ENCODE data around the gene LRP1B.

DNA sequence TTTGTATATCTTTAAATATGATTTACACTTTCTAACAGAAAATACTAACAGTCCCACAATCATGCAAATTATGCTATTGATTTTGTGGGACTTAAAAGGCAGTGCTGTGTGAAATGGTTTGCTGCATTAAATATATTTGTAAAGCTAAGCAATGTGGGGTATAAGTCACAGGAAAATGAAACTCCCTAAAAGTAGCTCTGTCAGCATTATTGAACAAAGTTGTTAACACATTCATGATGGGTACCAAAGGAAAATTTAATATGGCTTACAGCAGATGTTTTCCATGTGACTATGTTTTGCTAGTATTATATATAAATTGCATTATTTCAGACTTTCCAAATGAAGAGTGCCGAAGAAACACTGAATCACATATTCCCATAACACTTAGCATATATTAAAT lies 1450.0 kb downstream of the LRP1B start:
- TF ChIP-seq EZH2phosphoT487 (IDR thresholded peaks at IDR 0.05; ENCODE audit: borderline replicate concordance, low read depth) (no peak), POLR2AphosphoS5 (IDR thresholded peaks at IDR 0.05; ENCODE audit: low read depth, low read length) (no peak), RAD21 (IDR thresholded peaks at IDR 0.05; ENCODE audit: low read length) (no peak), YY1 (IDR thresholded peaks at IDR 0.05; ENCODE audit: low read depth) (no peak), SIN3A (IDR thresholded peaks at IDR 0.05; ENCODE audit: borderline replicate concordance, low read depth, low read length) (no peak), RXRA (IDR thresholded peaks at IDR 0.05; ENCODE audit: borderline replicate concordance, low read depth) (no peak), RFX5 (IDR thresholded peaks at IDR 0.05; ENCODE audit: low read length) (no peak), TCF12 (IDR thresholded peaks at IDR 0.05) (no peak), EP300 (IDR thresholded peaks at IDR 0.05; ENCODE audit: borderline replicate concordance in 1 of 2, low read depth in 1 of 2, low read length in 1 of 2) (no peak)
- TF ChIP-seq, protein P1, sequence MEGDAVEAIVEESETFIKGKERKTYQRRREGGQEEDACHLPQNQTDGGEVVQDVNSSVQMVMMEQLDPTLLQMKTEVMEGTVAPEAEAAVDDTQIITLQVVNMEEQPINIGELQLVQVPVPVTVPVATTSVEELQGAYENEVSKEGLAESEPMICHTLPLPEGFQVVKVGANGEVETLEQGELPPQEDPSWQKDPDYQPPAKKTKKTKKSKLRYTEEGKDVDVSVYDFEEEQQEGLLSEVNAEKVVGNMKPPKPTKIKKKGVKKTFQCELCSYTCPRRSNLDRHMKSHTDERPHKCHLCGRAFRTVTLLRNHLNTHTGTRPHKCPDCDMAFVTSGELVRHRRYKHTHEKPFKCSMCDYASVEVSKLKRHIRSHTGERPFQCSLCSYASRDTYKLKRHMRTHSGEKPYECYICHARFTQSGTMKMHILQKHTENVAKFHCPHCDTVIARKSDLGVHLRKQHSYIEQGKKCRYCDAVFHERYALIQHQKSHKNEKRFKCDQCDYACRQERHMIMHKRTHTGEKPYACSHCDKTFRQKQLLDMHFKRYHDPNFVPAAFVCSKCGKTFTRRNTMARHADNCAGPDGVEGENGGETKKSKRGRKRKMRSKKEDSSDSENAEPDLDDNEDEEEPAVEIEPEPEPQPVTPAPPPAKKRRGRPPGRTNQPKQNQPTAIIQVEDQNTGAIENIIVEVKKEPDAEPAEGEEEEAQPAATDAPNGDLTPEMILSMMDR (IDR thresholded peaks at IDR 0.05) = no peak
- TF ChIP-seq, protein P2, sequence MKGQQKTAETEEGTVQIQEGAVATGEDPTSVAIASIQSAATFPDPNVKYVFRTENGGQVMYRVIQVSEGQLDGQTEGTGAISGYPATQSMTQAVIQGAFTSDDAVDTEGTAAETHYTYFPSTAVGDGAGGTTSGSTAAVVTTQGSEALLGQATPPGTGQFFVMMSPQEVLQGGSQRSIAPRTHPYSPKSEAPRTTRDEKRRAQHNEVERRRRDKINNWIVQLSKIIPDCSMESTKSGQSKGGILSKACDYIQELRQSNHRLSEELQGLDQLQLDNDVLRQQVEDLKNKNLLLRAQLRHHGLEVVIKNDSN (IDR thresholded peaks at IDR 0.05; ENCODE audit: borderline replicate concordance, low read depth) = no peak
- TF ChIP-seq, protein P3, sequence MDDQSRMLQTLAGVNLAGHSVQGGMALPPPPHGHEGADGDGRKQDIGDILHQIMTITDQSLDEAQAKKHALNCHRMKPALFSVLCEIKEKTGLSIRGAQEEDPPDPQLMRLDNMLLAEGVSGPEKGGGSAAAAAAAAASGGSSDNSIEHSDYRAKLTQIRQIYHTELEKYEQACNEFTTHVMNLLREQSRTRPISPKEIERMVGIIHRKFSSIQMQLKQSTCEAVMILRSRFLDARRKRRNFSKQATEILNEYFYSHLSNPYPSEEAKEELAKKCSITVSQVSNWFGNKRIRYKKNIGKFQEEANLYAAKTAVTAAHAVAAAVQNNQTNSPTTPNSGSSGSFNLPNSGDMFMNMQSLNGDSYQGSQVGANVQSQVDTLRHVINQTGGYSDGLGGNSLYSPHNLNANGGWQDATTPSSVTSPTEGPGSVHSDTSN (IDR thresholded peaks at IDR 0.05) = no peak
- TF ChIP-seq, protein P4, sequence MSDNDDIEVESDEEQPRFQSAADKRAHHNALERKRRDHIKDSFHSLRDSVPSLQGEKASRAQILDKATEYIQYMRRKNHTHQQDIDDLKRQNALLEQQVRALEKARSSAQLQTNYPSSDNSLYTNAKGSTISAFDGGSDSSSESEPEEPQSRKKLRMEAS (IDR thresholded peaks at IDR 0.05; ENCODE audit: low read depth) = no peak
